GM19372 (cell line): ENCODE results near the gene EPN1.
A peak's percentile ranks its signal among the peaks of the same experiment; 100 is the strongest.

ENCODE experiments used
- ATAC-seq: cut with Tn5 transposase; IDR thresholded peaks from one replicate; pipeline ENCODE4 v1.9.1; 2021; ENCODE audit warnings: mild to moderate bottlenecking, low read depth, moderate library complexity; ENCODE audit not compliant: unreplicated experiment

EPN1 gene

GRCh38 chr19:55674841-55675660 lies at the start of gene EPN1:
Gene EPN1 (plus strand): TSS chr19:55675226. CDS start chr19:55678628, 3,402 bp downstream.
- ATAC-seq, result peak; percentile 73

GRCh38 chr19:55626350-55626749 lies 48.7 kb upstream of the EPN1 start:
- ATAC-seq, result no peak

- no peak for ATAC-seq
Measured at GRCh38 chr19:55632463-55632834, 42.6 kb upstream of the EPN1 start.

DNA sequence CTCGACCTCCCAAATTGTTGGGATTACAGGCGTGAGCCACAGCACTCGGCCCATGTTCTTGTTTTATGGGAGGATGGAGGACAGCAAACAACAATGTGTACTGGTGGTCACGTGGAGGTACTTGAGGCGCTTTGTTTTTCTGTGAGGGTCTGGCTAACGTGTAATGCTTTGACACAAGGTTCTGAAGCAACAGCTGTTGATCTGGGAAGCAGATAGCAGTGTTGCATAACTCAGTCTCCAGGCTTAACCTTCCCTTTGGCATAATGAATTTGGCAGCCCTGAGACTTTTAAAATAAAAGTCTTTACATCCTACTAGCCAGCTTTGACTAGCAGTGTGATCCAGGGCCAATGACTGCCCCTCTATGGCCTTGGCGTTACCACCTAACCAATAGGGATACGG lies 41.2 kb upstream of the EPN1 start:
- no peak for ATAC-seq

DNA sequence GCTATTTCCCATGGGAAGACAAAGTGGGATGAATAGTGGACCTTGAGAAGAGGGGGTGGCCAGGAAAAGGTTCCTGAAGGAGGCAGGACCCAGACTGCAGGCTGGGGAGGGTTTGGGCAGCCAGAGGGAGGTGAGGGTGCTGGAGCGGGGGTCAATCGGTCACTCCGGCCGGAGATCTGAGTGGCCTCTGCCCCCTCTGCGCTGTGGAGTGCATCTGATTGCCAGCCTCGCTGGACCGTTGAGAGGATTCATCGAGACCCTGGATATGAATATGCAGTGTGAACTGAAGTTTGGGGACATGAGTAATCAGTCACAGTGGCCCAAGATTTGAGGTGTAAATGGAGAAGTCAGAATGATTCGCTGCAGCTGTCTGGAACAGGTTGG lies 39.7 kb upstream of the EPN1 start:
- ATAC-seq, result no peak

DNA sequence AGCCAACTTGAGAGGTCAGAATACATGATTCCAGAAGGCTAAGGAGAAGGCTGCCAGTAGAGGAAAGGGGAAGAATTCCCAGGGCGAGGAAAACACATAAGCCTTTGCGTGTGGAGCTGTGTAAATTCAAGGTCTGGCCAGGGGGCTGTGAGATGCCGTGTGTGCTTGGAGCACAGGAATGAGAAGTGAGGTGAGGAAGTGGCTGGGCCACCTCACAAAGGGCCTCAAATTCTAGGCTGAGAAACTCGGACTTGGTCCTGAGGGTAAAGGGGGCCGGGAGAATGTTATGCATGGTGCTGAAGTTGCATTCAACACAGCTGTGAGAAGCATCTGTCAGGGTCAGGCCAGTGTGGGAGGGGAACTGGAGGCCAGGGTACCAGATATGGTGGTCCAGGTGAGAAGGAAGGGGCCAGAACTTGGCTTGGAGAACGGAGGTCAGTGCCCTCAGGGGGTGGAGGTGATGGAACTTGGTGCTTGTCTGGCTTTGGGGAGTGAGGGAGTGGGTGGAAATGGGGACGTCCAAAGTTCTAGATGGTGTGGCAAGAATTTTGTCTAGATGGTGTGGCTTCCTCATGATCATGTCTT lies 39.1 kb upstream of the EPN1 start:
- no peak for ATAC-seq

- no peak for ATAC-seq
Measured at GRCh38 chr19:55636723-55637122, 38.3 kb upstream of the EPN1 start.

GRCh38 chr19:55637534-55637933 lies 37.5 kb upstream of the EPN1 start:
- ATAC-seq, result no peak

GRCh38 chr19:55638864-55639359 lies 36.1 kb upstream of the EPN1 start:
- ATAC-seq, result no peak

DNA sequence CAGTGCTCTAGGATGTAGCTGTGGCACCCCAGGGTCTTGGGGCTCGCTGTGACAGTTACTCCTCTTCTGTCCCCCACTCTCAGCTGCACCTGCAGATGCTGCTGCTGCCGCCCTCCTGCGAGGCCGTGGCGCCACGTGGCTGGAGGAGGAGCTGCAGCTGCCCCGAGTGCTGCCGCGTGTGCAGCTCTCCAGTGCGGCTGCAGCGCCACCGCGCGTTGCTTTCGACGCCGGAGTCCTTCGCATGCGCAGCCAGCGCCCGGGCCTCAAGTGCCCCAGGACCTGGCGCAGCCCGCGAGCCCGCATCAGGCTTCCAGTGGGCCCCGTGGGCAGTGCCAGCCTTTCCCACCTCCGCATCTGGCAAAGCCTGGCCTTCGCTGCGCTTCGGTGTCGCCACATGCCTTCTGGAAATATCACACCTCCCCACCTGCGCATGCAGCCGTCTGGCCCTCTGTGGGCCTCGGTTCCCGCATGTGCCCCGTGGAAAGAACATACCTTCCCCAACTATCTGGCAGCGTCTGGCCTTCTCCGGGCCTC lies 34.9 kb upstream of the EPN1 start:
- ATAC-seq, result no peak

GRCh38 chr19:55640577-55641425 lies 34.2 kb upstream of the EPN1 start, which contains the start of gene ZNF580:
Gene ZNF580 (plus strand): TSS chr19:55641002. CDS start chr19:55642509, 1,507 bp downstream.
- ATAC-seq, result no peak

DNA sequence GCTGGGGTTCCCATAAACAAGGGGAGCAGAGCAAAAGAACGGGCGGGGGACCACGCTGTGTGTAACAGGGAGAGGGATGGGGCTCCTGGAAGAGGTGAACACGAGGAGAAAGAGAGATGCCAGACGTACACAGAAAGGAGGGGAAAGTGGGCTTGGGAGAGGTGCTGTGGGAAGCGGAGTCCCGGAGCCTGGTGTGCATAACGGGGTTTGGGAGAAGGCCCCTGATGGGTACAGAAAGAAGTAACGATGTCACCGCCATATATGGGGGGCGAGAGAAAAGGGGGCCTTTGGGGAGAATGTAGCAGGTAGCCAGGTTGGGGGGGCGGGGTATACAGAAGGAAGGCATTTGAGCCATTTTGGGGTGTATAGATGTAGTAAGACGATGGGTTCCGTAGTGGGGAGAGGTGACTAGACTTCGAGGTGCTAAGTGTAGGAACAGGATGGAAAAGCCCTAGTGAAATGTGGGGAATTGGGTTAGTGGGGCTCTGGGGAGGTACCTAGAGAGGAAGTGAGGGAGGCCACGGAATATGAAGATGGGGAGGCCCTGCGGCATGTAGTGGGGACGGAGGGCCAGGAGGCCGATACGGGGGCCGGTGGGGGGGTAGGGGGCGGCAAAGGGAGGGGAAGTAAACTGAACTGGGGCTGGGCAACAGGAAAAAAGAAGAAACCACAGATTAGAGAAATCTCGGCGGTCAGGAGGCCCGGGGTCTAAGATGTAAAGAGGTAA lies 33.4 kb upstream of the EPN1 start:
- no peak for ATAC-seq

DNA sequence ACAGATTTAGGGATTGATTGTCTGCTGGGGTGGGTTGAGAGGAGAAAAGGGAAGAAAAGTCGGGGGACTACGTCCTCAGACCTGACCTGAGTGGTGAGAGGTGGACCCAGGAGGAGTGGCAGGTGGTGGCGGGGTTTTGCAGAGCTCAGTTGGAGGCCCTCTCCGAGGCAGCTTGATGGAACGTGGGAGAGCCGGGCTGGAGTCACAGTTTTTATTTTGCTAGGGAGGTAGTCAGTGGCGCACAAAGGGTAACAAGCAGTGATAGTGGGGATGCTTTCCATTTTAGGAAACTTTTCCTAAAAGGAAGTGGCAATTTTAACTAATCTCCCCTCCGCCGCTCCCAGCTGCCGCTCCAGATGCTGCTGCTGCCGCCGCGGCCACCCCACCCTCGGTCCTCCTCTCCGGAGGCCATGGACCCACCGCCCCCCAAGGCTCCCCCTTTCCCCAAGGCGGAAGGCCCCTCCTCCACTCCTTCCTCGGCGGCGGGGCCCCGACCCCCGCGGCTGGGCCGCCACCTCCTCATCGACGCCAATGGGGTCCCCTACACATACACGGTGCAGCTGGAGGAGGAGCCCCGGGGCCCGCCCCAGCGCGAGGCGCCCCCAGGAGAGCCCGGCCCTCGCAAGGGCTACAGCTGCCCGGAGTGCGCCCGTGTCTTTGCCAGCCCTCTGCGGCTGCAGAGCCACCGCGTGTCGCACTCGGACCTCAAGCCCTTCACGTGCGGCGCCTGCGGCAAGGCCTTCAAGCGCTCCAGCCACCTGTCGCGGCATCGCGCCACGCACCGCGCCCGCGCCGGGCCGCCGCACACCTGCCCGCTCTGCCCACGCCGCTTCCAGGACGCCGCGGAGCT lies 32.6 kb upstream of the EPN1 start:
- ATAC-seq, result no peak

- ATAC-seq, result no peak
Measured at GRCh38 chr19:55643003-55643886, 31.8 kb upstream of the EPN1 start, which contains the start of gene ZNF581. Gene ZNF581 (plus strand): TSS chr19:55643649. CDS start chr19:55644572, 923 bp downstream.

GRCh38 chr19:55643887-55644176 lies 31.2 kb upstream of the EPN1 start:
- no peak for ATAC-seq

GRCh38 chr19:55644191-55644833 lies 30.7 kb upstream of the EPN1 start:
- no peak for ATAC-seq

- ATAC-seq, result no peak
Measured at GRCh38 chr19:55644842-55645511, 30.0 kb upstream of the EPN1 start.
